K562 (cell line): ENCODE measurements around the gene DMXL1. TPM values are rescaled to one million over a fixed set of nuclear protein-coding genes. Genes with fewer than 3 reads are reported as not detected.

Experiments used
- ARID4B ChIP-seq: sonication (generic); formaldehyde crosslinking; IDR thresholded peaks from 2 replicates; pipeline ENCODE4 v1.8.0; 2022; ENCODE audit warnings: mild to moderate bottlenecking, missing genetic modification reagents
- CBX2 ChIP-seq: fragments of 200-600 bp; sonication (generic); IDR thresholded peaks from one replicate; pipeline ENCODE4 v1.6.1; 2012; ENCODE audit warnings: mild to moderate bottlenecking, low read length, inconsistent platforms; ENCODE audit not compliant: insufficient read depth, poor library complexity, severe bottlenecking
- ELF1 ChIP-seq: fragments of 200-800 bp; sonication (Bioruptor generic); IDR thresholded peaks from 2 replicates; pipeline ENCODE4 v1.6.1; 2016; ENCODE audit warnings: missing genetic modification characterization, missing compliant biosample characterization
- HDAC6 ChIP-seq: IDR thresholded peaks from 2 replicates; pipeline ENCODE4 v1.6.1; 2012; ENCODE audit warnings: low read depth, mild to moderate bottlenecking, control low read depth, inconsistent platforms, low read length, moderate library complexity
- HMG20A ChIP-seq: fragments of 450-650 bp; formaldehyde crosslinking; conservative IDR thresholded peaks from 2 replicates; pipeline ENCODE4 v1.4.0; 2020; ENCODE audit warnings: mild to moderate bottlenecking, mixed read lengths
- JUN ChIP-seq, 2 experiments: sonication (generic) in 1 of 2; formaldehyde crosslinking in 1 of 2; IDR thresholded peaks; 2 replicates each; pipeline versions ENCODE4 v1.6.1 to v1.8.0; 2012 to 2022; ENCODE audit warnings: borderline replicate concordance in 2 of 2, mild to moderate bottlenecking in 2 of 2, improper control_type of control experiment in 1 of 2, low read depth in 1 of 2, low read length in 1 of 2, missing genetic modification reagents in 1 of 2
- KDM4B ChIP-seq, 2 experiments: fragments of 450-650 bp in 1 of 2; sonication (generic) in 1 of 2; IDR thresholded peaks; 2 replicates each; pipeline ENCODE4 v1.6.1; 2016 to 2017; ENCODE audit warnings: borderline replicate concordance in 2 of 2, antibody characterized with exemption in 1 of 2, low read depth in 1 of 2, mild to moderate bottlenecking in 1 of 2
- KLF10 ChIP-seq: fragments of 250-450 bp; sonication (Bioruptor Pico); IDR thresholded peaks from 2 replicates; pipeline ENCODE4 v1.6.1; 2021; ENCODE audit warnings: matching md5 sums
- MTA3 ChIP-seq: fragments of 450-650 bp; formaldehyde crosslinking; IDR thresholded peaks from 2 replicates; pipeline ENCODE4 v1.6.1; 2017; ENCODE audit warnings: mild to moderate bottlenecking, borderline replicate concordance
- NBN ChIP-seq: fragments of 450-650 bp; IDR thresholded peaks from 2 replicates; pipeline ENCODE4 v1.6.1; 2016; ENCODE audit warnings: low read depth, mild to moderate bottlenecking
- NCOA1 ChIP-seq: fragments of 450-650 bp; IDR thresholded peaks from 2 replicates; pipeline ENCODE4 v1.6.1; 2016; ENCODE audit warnings: low read depth
- NR3C1 ChIP-seq: sonication (generic); formaldehyde crosslinking; IDR thresholded peaks from 2 replicates; pipeline ENCODE4 v1.8.1; 2022; ENCODE audit warnings: missing genetic modification reagents
- TBL1XR1 ChIP-seq, 2 experiments: IDR thresholded peaks; 2 replicates each; pipeline ENCODE4 v1.6.1; 2012; ENCODE audit warnings: improper control_type of control experiment in 2 of 2, low read length in 2 of 2, mild to moderate bottlenecking in 1 of 2
- TFE3 ChIP-seq: fragments of 450-650 bp; formaldehyde crosslinking; IDR thresholded peaks from 2 replicates; pipeline ENCODE4 v1.4.0; 2020; ENCODE audit warnings: mild to moderate bottlenecking, mixed read lengths
- U2AF2 ChIP-seq: fragments of 200-400 bp; formaldehyde crosslinking; optimal IDR thresholded peaks from 2 replicates; pipeline ENCODE3; 2017; ENCODE audit warnings: low read depth, mild to moderate bottlenecking, low read length
- ZNF134 ChIP-seq: fragments of 250-450 bp; sonication (Bioruptor Pico); conservative IDR thresholded peaks from 2 replicates; pipeline ENCODE4 v1.4.0; 2020
- polyA plus RNA-seq, 8 experiments: library from polyadenylated mRNA; depleted of rRNA in 4 of 8; stranded (reverse) in 5 of 8; unstranded in 3 of 8; fragments of >200 nt; fragmentation: Nextera tagmentation in 2 of 8; fragmentation: Illumina TruSeq in 1 of 8; extraction: Ambion mirVana in 2 of 8; extraction: Trizol in 1 of 8; gene quantifications; 2 replicates each; pipeline versions ENCODE4 v1.2.1 to v1.2.3, GENCODE V29; 2011 to 2014; ENCODE audit warnings: inconsistent platforms in 1 of 8, missing spikeins in 1 of 8
- total RNA-seq, 7 experiments: library from RNA; depleted of rRNA in 6 of 7; stranded (reverse); fragments of >200 nt in 6 of 7; fragmentation: Illumina TruSeq in 2 of 7; extraction: Trizol in 2 of 7; gene quantifications; 2 replicates each; pipeline versions ENCODE4 v1.2.1 to v1.2.3, GENCODE V29; 2011 to 2021; ENCODE audit warnings: low replicate concordance in 1 of 7
- TF ChIP-seq, protein P1 (sequence below), 3 experiments: fragments of 200-800 bp in 1 of 3; fragments of 250-450 bp in 1 of 3; fragments of 450-650 bp in 1 of 3; sonication (Bioruptor Pico) in 1 of 3; sonication (Bioruptor generic) in 1 of 3; formaldehyde crosslinking in 1 of 3; IDR thresholded peaks; 2 replicates each; pipeline versions ENCODE4 v1.6.1 to v1.8.0; 2016 to 2022; ENCODE audit warnings: mild to moderate bottlenecking in 2 of 3, missing genetic modification characterization in 2 of 3, missing compliant biosample characterization in 1 of 3, moderate library complexity in 1 of 3
- TF ChIP-seq, protein P2 (sequence below): fragments of 250-450 bp; sonication (Bioruptor Pico); IDR thresholded peaks from 2 replicates; pipeline ENCODE4 v1.4.0; 2020

Gene DMXL1
- total and polyA plus RNA-seq, 9 of the 15 experiments (the other 6 are each of a cell fraction or from before 2014, with no cell fraction given): 8.3 to 40.3 (median 30.6) TPM

GRCh38 chr5:119031905-119032304 is 39.0 kb upstream of the DMXL1 start (continued):
- no peak for TF ChIP-seq NCOA1
- no peak for TF ChIP-seq HDAC6
- TF ChIP-seq U2AF2: no peak
- no peak for TF ChIP-seq NR3C1
- TF ChIP-seq, protein P1, sequence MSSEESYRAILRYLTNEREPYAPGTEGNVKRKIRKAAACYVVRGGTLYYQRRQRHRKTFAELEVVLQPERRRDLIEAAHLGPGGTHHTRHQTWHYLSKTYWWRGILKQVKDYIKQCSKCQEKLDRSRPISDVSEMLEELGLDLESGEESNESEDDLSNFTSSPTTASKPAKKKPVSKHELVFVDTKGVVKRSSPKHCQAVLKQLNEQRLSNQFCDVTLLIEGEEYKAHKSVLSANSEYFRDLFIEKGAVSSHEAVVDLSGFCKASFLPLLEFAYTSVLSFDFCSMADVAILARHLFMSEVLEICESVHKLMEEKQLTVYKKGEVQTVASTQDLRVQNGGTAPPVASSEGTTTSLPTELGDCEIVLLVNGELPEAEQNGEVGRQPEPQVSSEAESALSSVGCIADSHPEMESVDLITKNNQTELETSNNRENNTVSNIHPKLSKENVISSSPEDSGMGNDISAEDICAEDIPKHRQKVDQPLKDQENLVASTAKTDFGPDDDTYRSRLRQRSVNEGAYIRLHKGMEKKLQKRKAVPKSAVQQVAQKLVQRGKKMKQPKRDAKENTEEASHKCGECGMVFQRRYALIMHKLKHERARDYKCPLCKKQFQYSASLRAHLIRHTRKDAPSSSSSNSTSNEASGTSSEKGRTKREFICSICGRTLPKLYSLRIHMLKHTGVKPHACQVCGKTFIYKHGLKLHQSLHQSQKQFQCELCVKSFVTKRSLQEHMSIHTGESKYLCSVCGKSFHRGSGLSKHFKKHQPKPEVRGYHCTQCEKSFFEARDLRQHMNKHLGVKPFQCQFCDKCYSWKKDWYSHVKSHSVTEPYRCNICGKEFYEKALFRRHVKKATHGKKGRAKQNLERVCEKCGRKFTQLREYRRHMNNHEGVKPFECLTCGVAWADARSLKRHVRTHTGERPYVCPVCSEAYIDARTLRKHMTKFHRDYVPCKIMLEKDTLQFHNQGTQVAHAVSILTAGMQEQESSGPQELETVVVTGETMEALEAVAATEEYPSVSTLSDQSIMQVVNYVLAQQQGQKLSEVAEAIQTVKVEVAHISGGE (CRISPR knock-in tag; IDR thresholded peaks at IDR 0.05): no peak
- TF ChIP-seq NBN: no peak
- TF ChIP-seq CBX2: no peak
- TF ChIP-seq ELF1: no peak
- TF ChIP-seq KDM4B (IDR thresholded peaks at IDR 0.05; ENCODE audit: borderline replicate concordance in 2 of 2, low read depth in 1 of 2): no peak
- no peak for TF ChIP-seq HMG20A (CRISPR knock-in tag)
- TF ChIP-seq JUN (IDR thresholded peaks at IDR 0.05; ENCODE audit: borderline replicate concordance, low read depth, low read length): peak; percentile 81; the same call in 1 of the 2 replicates
- no peak for TF ChIP-seq JUN (CRISPR knock-in tag; IDR thresholded peaks at IDR 0.05; ENCODE audit: borderline replicate concordance)
- no peak for TF ChIP-seq TBL1XR1 (IDR thresholded peaks at IDR 0.05; ENCODE audit: low read length in 2 of 2)
- TF ChIP-seq, protein P2, sequence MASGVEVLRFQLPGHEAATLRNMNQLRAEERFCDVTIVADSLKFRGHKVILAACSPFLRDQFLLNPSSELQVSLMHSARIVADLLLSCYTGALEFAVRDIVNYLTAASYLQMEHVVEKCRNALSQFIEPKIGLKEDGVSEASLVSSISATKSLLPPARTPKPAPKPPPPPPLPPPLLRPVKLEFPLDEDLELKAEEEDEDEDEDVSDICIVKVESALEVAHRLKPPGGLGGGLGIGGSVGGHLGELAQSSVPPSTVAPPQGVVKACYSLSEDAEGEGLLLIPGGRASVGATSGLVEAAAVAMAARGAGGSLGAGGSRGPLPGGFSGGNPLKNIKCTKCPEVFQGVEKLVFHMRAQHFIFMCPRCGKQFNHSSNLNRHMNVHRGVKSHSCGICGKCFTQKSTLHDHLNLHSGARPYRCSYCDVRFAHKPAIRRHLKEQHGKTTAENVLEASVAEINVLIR: no peak
- TF ChIP-seq MTA3: no peak
- no peak for TF ChIP-seq TFE3 (CRISPR knock-in tag)
- TF ChIP-seq KLF10 (CRISPR knock-in tag): no peak
- TF ChIP-seq ARID4B (CRISPR knock-in tag): no peak
- no peak for TF ChIP-seq ZNF134
